ENCODE data around the gene RILPL1.
"Not testable (repeated sequence)": the region's sequence is repeated elsewhere in the genome, so short reads cannot be mapped to it uniquely, and the experiment has no call there.

The RILPL1 gene

DNA sequence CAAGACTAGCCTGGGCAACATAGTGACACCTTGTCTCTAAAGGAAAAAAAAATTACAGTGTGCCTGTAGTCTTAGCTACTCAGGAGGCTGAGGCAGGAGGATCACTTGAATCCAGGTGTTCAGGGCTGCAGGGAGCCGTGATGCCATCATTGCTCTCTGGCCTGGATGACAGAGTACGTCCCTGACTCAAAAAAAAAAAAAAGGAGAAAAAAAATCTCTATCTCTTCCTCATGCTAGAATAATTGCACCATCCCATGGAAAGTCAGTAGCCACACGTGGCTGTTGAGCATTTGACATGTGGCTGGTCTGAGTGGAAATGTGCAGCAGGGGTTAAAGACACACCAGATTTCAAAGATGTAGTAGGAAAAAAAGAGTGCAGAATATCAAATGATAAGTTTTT is 3.8 kb downstream of the RILPL1 start:
- no peak for DNase-seq

DNA sequence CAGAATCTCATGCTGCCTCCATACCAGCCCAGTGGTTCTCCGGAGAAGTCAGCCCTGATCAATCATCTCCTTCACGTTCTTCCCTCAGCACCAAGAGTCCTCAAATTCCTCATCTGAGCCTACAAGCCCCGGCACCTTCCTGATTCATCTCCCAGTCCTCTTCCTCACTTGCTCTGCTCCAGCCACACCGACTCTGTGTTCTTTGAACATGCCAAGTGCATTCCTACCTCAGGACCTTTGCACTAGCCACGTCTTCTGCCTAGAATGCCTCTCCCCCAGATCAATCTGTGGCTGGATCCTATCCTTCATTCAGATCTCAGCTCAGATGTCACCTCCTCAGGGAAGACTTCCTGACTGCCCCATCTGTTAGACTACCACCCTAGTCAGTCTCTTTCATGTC is 4.7 kb downstream of the RILPL1 start:
- DNase-seq = no peak

DNA sequence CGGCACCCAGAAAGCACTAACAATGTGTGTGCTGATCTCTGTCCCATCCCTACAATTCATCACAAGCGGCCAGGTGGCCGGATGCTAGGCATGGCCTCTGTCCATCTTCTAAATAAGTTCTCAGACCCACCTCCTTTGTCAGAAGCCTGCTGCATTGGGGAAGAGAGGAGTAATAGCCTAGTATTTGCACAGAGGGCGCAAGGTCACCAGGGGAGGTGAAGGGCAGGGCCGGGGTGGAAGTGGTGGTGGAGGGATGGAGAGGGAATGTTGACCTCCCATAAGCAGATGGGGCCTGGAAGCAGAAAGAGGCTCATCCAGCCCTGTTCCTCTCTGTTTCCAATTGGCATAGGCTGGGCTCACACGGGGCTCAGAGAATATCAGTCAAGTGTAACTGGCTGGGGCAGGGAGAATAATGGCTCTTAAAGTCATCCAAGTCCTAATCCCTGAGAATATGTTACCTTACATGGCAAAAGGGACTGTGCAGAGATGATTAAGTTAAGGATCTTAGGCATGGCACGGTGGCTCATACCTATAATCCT is 6.9 kb downstream of the RILPL1 start:
- no peak for DNase-seq

DNA sequence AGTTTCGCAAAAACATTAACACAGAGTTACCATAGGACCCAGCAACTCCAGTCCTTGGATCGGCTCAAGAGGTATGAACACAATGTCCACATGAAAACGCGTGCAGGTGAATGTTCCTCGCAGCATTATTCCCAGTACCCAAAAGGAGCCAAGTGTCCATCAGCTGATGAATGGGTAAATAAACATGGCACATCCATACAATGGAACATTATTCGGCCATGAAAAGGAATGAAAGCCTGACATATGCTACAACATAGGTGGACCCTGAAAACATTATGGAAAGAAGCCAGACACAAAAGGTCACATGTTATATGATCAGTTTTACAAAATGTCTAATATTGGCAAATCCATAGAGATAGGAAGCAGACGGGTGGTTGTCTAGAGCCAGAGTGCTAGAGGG is 9.1 kb downstream of the RILPL1 start:
- no peak for DNase-seq

DNA sequence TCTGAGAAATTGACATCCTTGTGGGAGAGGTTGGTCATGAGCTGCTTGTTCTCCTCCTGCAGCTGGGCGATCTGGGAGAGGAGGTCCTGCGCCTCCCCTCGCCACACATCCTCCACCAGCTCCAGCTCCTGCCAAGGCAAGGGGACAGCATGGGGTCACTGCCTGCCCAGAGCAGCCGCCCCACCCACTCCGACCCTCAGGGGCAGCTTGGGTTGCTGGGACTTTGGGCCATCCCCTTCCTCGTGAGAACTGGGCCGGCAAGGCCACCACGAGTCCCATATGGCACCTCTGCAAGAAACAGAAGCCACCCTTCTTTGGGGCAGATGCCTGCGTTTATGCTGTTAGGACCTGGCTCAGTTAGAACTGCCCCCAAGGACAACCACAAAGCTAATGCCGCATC is 10.0 kb downstream of the RILPL1 start:
- DNase-seq = no peak

DNA sequence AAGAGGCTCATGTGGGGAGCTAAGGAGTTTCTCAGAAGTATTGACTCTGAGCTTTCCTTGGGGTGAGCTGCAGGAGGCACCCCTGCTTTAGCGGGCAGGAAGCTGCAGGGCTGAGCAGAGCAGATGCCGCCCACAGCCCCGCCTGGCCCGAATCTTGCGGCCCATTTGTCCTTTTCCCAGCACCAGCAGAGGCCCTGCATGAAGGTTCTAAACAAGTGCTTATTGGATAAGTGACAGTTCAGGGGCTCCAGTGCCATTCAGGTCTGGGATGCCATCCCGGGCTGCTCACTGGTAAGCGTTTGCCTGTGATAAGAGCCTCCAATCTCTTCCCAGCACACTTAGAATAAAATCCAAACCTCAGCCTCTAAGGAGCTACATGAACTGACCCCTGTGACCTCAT is 11.4 kb downstream of the RILPL1 start:
- no peak for DNase-seq

DNA sequence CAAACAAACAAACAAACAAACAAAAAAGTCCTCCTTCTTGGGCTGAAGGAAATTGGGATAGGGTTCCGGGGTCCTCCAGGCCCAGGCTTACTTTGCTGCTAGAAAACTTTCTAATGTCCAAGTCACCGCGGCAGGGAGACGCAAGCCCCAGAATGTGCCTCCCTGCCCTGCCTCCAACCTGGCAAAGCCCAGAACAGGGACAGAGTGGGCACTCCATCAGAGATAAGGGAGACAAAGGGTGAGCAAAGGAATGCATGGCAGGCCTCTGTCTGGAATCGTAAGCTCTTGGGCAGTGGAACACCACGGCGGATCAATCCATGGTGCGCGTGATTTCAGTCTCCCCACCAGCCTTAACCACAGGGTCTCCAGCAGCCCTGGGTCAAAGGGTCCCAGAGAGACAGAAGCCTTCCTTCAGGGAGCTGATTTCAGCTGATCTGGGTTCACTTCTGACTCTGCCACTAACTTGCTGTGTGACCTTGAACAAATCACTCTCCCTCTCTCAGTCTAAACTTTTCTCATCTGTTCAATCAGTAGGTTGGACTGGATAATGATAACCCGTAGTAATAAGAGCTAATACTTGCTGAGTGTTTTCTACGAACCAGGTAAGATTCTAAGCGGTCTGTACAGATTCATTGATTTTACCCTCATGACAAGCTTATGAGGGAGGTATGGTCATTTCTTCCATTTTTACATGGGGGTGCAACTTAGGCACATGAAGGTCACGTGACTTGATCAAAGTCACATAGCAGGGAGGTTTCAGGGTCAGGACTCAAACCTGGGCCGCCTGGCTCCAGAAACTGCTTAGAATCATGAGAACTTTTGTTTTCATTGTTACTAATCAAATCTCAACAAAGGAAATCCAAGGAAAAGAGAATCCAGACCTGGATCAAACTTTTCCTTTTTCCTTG is 12.7 kb downstream of the RILPL1 start:
- DNase-seq = no peak

DNA sequence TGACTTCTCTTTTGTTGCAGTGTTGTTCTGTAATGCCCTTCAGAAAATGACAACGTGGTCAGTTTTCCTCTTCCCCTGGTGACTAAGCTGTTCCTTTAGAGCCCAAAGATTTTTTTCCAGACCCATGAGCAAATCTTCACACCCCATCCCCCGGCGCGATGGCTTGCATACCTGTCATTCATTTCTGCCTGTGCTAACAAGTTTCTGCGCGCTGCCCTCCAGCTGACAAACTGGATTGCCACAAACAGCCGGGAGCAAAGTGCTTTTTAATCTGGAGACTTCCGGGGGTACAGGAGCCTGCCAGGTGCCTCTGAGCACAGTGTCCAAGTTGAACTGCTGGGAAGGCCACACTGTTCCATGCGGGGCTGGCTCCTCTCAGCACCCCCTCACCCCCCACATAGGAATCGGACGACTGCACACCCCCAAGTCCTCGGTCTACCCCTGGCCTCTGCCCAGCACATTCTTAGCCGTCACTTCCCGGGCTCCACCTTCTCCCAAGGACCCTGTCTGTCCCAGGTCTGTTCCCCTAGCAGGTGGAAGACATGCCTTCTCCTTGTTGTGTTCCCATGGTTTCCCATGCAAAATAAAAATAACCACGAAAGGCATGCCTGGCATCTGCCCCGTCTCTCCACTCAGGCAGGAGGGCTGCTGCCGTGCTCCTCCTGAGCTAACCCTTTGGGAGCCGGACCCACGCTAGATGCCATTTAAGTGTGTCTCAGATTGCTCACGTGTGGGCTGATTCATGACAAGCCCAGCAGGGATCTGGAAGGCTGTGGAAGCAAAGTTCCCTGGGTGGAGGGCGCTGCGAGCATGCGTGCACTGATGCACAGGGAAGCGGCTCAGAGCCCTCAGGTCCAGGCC is 14.1 kb downstream of the RILPL1 start:
- DNase-seq = no peak

DNA sequence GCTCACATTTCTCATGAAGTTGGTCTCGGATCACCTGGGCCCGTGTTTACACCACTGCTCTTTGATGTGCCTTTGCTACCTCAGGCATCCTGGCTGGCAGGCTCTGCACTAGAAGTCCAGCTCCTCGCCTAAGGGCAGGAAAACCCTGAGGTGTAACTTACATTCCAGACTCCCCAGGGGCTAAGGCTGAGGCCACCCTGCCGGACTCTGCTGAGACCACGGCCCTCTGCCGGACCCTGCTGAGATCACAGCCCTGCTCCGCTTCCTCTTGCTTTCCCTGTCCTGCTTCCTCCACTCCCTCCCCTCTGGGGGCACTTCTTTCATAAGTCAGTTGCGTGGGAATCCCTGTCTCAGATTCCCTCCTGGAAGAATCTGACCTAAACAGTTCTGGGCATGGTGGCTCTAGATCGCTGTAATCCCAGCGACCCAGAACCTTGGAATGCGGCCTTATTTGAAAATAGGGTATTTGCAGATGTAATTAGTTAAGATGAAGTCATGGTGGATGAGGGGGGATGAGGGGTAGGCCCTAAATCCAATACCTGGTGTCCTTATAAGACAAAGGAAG is 17.2 kb downstream of the RILPL1 start:
- DNase-seq = no peak

DNA sequence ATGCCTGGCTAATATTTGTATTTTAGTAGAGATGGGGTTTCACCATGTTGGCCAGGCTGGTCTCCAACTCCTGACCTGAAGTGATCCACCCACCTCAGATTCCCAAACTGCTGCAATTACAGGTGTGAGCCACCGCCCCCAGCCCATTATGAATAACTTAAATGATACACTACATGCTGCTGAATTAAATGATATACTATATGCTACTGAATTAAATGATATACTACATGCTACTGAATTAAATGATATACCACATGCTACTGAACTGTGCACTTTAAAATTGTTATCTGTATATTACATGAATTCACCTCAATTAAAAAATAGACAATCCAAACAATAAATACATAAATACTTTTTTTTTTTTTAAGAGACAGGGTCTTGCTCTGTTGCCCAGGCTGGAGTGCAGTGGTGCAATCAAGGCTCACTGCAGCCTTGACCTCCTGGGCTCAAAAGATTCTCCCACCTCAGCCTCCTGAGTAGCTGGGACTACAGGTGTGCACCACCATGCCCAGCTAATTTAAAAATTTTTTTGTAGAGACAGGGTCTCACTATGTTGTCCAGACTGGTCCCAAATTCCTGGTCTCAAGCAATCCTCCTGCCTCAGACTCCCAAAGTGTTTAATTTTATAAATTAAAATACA is 18.8 kb downstream of the RILPL1 start:
- DNase-seq = not testable (repeated sequence)

DNA sequence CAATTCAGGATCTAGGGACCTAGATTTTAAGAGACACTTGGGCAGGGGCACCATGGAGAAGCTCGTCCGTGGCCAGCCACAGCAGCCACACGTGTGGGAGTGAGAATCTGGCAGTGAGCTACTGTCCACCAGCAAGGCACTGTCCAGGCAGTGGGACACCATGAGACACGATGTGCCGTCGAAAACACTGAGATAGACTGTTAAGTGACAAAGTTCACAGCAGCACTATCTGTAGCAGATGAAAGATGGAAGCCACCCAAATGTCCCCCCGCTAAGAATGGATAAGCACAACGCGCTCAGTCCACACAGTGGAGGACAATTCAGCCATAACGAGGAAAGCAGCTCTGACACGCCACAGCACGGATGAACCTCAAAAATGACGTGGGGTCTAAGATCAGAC is 19.7 kb downstream of the RILPL1 start:
- no peak for DNase-seq

DNA sequence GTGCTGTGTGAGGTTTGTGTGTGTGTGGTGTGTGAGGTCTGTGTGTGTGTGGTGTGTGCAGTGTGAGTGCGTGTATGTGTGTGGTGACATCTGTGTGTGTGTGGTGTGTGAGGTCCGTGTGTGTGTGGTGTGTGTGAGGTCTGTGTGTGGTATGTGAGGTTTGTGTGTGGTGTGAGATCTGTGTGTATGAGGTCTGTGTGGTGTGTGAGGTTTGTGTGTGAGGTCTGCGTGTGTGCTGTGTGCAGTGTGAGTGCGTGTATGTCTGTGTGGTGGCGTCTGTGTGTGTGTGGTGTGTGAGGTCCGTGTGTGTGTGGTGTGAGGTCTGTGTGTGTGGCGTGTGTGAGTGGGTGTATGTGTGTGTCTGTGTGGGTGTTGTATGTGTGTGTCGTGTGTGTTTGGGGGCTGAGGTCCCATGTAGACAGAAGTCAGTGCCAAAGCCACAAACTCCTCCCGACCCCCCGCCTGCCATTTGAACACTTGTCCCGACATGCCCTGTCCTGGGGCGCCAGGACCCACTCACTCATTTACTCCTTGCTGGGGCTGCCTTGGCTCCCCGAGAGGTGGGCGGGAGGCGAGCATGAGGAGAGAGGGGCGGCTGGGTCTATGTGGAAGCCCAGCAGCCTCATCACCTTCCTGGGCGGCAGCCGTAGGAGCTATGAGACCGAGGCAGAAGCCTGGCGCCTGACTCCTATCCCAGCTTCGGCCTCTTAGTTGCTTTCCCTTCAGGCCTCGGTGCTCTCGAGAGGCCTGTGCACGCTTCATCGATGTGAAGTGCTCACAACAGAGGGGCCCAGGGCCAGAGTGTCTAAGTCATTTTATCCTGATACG is 20.5 kb downstream of the RILPL1 start:
- DNase-seq = no peak

DNA sequence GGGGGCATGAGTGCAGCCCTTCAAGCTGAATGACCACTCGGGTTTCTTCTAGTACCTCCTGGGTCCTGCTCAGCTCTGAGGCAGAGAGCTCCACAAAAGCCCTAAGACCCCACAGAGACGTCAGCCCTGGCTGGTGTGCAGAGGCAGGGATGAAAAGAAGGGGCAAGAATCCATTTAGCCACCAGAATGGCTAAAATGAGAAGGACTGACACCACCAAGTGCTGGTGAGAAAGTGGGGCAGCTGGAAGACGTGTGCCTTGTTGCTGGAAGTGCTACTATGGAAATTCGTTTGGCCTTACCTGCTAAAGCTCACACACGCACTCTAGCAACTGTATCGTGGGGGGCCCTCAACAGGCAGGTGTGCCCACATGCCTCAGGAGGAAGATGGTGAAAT is 26.7 kb downstream of the RILPL1 start:
- DNase-seq = no peak

DNA sequence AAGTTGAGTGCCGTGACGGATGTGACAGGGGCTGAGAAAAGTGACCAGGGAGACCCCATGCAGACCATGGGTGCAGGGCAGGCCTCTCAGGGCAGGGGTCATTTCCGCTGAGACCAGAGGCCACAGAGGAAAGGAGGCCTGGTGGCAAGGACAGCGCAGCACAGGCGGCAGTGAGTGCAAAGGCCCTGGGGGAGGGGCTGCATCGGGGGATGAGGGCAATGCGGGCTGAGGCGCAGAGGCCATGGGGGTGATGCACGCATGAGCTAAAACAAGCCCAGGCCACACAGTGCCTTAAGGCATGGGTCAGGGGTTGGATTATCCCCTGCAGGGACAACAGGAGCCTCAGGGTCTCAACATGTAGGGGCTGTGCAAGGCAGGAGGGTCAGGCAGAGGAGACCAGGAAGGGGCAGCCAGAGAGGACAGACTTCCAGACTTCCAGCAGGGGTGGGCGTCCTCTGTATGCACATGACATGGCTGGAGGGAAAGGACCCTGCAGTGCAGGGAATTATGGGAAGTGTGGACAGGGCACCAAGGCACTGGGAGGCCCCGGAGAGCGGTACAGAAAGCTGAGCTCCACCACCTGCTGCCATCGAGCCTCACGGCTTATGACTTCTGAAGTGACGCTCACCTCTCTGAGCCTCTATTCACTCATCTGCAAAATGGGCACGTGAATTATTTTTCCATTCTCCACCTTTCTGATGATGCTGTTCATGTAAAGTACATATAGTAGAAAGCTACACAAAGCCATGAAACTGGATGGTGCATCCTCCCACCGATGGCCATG is 27.3 kb downstream of the RILPL1 start:
- DNase-seq = no peak

DNA sequence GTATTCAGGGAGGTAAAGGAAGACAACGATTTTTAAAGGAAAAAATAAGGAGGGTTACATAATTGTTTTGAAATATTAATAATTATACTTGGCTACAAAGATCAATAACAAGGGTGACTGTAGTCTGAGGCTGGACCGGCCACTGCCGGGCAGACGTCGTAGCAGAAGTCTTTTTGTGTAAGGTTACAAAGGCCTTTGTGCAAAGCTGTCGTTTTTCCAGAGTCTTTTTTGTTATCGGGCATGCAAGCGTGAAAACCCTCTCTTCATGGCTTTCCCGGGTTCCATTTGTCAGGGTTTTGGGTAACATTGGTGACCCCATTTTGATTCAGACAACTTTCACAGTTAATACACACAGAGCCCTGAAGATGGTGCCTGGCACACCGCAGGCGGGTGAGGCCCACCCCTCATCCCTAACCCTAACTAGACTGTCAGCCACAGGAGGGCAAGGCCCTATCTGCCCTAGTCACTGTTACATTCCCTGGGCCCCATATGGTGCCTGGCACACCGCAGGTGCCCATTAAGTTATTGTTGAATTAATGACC is 31.3 kb downstream of the RILPL1 start:
- no peak for DNase-seq

DNA sequence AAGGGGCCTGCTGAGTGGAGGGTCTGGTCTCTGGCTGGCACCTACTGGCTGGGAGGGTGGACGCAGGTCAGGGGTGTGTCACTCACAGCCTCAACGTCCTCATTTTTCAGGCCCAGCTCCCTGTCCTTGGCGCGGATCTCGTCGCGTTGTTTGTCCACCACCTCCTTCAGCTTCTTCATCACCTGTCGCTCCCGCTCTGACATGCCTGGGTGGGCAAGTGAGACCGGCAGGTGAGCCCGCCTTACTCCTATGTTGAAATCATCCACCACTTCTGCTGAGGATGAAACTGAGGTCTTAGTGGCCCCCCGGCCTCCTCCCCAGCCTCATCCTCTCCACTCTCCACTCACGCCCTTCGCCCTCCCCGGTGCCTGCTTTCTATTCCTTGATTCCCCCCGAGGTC is 34.2 kb downstream of the RILPL1 start:
- DNase-seq = no peak

DNA sequence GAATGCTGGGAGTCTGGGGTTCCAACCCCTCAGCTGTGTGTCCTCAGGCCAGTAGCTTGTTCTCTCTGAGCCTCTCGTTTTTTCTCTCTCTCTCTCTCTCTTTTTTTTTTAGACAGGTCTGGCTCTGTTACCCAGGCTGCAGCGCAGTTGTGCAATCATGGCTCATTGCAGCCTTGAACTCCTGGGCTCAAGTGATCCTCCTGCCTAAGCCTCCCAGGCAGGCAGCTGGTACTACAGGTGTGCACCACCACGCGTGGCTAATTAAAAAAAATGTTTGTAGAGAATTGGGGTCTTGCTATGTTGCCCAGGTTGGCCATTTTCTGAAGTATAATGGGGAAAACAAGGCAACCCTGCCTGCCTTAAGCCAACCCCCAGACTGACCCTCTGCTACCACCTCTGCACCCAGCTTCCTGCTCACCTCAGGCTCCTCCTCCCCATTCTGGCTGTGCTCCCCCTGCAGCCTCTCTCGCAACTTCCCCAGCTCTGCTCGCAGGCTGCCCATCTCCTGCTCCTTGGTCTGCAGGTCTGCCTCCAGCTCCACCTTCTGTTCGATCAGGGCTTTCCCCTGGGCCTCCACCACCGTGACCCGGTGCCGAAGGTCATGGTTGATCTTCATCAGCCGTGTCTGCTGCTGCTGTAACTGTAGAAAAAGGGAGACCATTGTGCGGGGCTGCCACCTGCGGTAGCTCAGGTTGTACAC is 35.2 kb downstream of the RILPL1 start:
- no peak for DNase-seq

DNA sequence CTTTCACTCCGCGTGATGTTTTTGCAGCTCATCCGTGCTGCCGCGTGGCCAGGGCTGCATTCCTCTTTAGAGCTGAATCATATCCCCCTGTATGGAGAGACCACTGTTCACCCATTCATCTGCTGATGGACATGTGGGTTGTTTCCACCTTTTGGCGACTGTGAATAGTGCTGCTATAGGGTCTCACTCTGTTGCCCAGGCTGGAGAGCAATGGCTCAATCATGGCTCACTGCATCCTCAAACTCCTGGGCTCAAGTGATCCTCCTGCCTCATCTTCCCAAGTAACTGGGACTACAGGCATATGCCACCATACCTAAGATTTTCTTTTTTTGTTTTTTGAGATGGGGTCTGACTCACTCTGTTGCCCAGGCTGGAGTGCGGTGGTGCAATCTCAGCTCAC is 36.5 kb downstream of the RILPL1 start:
- DNase-seq = no peak

DNA sequence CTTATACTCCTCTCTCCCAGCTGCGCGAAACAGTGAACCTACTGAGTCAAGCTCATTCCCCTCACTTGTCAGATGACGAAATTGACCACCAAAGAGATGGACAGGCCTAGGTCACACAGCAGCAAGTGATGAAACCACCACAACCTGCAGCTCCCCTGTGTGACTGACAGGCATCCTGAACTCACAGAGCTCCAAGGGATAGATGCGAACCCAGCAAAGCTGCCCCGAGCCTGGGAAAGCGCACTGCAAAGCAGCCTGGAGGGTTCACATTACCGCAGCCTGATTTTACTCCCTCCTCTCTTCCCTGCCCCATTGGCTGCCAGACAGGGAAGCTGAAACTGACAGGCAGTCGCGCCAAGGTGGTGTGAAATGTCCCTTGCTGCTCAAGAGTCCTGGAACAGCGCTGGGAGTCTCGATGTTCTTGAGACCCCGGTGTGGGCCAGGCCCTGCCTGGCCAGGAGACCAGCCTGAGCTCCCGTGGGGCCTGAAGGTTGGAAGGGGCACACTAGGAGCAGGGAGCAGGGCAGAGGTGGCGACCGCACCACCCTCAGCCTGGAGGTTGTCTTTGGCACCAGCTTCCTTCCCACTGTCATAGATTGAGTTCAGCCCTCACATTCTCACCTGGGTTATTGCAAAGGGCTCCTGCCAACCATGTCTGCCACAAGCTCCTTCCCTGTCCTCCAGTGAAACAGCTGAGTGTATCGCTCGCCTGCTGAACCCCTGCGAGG is 39.2 kb downstream of the RILPL1 start:
- no peak for DNase-seq

Data from NCI-H1092 (cell line).